Parathyroid adenoma (tissue), 2 donors: Measurements from ENCODE around the gene STRIP2.

Source experiments
- H2AFZ ChIP-seq: fragments of 300-600 bp; sonication (generic); one replicate; pipeline ENCODE4 v1.7.0; 2017; ENCODE audit warnings: antibody characterized with exemption, mild to moderate bottlenecking
- H3K27ac ChIP-seq: fragments of 300-600 bp; sonication (generic); one replicate; pipeline ENCODE4 v1.7.0; 2017
- H3K27me3 ChIP-seq: fragments of 300-600 bp; sonication (generic); one replicate; pipeline ENCODE4 v1.7.0; 2017; ENCODE audit warnings: low read length; ENCODE audit not compliant: control insufficient read depth, insufficient read depth
- H3K36me3 ChIP-seq: fragments of 300-600 bp; sonication (generic); one replicate; pipeline ENCODE4 v1.7.0; 2017; ENCODE audit warnings: low read length; ENCODE audit not compliant: control insufficient read depth, insufficient read depth
- H3K4me1 ChIP-seq: fragments of 300-600 bp; sonication (generic); one replicate; pipeline ENCODE4 v1.7.0; 2017; ENCODE audit warnings: control low read depth
- H3K4me2 ChIP-seq: fragments of 300-600 bp; sonication (generic); one replicate; pipeline ENCODE4 v1.7.0; 2017; ENCODE audit warnings: low read length
- H3K4me3 ChIP-seq: fragments of 300-600 bp; sonication (generic); one replicate; pipeline ENCODE4 v1.7.0; 2017; ENCODE audit warnings: low read depth, low read length
- H3K79me2 ChIP-seq: fragments of 300-600 bp; sonication (generic); one replicate; pipeline ENCODE4 v1.7.0; 2017; ENCODE audit warnings: control low read depth
- H3K9ac ChIP-seq: fragments of 300-600 bp; sonication (generic); one replicate; pipeline ENCODE4 v1.7.0; 2017; ENCODE audit warnings: mild to moderate bottlenecking
- H3K9me3 ChIP-seq: fragments of 300-600 bp; sonication (generic); one replicate; pipeline ENCODE4 v1.7.0; 2017; ENCODE audit warnings: low read length; ENCODE audit not compliant: control insufficient read depth
- TF ChIP-seq, protein P1 (sequence below): fragments of 300-600 bp; sonication (generic); IDR thresholded peaks from one replicate; pipeline ENCODE4 v1.7.0; 2017; ENCODE audit warnings: antibody characterized with exemption, mild to moderate bottlenecking
- donor health status: primary hyperparathyroidism.

Gene STRIP2

DNA sequence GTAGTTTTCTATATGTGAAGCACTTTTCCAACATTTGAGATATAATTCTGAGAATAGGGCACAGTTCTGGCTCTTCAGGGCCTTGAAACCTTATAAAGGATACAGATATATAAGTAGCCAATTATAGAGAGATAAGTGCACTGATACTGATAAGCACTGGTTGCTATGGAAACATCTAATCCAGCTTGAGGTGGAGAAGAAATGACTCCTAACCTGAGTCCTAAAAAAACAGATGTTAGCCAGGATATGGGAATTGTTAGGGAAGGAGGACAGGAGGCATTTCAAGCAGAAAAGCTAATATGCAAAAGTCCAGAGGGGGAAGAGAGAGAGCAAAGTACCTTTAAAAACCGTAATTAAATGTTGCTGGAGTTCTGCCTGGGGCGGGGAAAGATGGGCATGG lies 30.8 kb downstream of the STRIP2 start:
- Histone ChIP-seq H3K36me3 (no peaks in the 10 kb centered on the region), H3K27ac (no peak overlapping the region), H2AFZ (no peak overlapping the region), H3K79me2 (no peaks in the 10 kb centered on the region), H3K4me1 (no peaks in the 10 kb centered on the region), H3K4me3 (no peak overlapping the region), H3K9me3 (no peaks in the 10 kb centered on the region), H3K27me3 (no peaks in the 10 kb centered on the region), H3K4me2 (no peak overlapping the region), H3K9ac (no peak overlapping the region)
- TF ChIP-seq, protein P1, sequence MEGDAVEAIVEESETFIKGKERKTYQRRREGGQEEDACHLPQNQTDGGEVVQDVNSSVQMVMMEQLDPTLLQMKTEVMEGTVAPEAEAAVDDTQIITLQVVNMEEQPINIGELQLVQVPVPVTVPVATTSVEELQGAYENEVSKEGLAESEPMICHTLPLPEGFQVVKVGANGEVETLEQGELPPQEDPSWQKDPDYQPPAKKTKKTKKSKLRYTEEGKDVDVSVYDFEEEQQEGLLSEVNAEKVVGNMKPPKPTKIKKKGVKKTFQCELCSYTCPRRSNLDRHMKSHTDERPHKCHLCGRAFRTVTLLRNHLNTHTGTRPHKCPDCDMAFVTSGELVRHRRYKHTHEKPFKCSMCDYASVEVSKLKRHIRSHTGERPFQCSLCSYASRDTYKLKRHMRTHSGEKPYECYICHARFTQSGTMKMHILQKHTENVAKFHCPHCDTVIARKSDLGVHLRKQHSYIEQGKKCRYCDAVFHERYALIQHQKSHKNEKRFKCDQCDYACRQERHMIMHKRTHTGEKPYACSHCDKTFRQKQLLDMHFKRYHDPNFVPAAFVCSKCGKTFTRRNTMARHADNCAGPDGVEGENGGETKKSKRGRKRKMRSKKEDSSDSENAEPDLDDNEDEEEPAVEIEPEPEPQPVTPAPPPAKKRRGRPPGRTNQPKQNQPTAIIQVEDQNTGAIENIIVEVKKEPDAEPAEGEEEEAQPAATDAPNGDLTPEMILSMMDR = no peak

GRCh38 chr7:129466796-129467195 lies 32.6 kb downstream of the STRIP2 start:
- Histone ChIP-seq H3K79me2 (no peaks in the 10 kb centered on the region), H3K9me3 (no peaks in the 10 kb centered on the region), H3K27ac (no peak overlapping the region), H3K4me2 (no peak overlapping the region), H3K27me3 (no peaks in the 10 kb centered on the region), H3K4me3 (no peak overlapping the region), H3K36me3 (no peaks in the 10 kb centered on the region), H2AFZ (no peak overlapping the region), H3K9ac (no peak overlapping the region), H3K4me1 (no peaks in the 10 kb centered on the region)
- TF ChIP-seq, protein P1 = no peak

DNA sequence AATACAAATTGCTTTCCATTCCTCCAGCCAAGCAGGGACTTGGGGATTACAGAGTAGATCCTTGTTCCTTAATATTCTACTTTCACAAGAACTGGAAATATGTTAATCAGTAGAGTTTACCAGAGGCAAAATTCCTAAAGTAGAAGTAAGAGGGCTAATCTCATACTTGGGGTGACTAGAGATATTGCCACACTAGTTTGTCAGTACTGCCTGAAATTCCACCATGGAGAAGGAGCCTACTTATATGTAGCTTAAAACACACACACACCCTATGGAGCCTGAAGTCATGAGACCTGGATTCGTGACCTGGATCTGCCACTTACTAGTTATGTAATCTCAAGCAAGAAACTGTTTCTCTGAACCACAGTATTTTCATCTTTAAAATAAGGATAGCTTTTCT lies 33.9 kb downstream of the STRIP2 start:
- no peak overlapping the region for H3K27ac ChIP-seq
- no peaks in the 10 kb centered on the region for H3K27me3 ChIP-seq
- no peaks in the 10 kb centered on the region for H3K79me2 ChIP-seq
- no peak overlapping the region for H3K4me3 ChIP-seq
- H3K9me3 ChIP-seq = no peaks in the 10 kb centered on the region
- no peak overlapping the region for H2AFZ ChIP-seq
- H3K4me1 ChIP-seq = no peaks in the 10 kb centered on the region
- no peak overlapping the region for H3K9ac ChIP-seq
- H3K36me3 ChIP-seq = no peaks in the 10 kb centered on the region
- TF ChIP-seq, protein P1 = no peak
- H3K4me2 ChIP-seq = no peak overlapping the region

DNA sequence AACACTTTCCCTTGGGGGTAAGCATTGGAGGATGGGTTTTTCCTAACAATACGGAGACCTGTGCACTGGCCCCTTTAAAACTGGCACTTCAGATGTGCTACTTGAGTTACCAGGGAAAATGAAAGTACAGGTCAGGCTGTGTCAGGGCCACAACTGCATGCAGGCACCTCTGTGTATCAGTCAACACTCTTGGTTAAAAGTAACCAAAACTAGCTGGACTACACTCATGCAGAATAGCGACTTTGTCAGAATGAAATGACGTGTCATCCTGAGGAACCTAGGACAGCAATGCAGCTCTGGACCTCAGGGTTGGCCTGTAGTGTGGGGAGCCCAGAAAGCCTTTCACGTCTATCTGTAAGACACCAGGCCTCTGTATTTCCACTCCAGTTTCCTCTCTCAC lies 34.3 kb downstream of the STRIP2 start:
- no peaks in the 10 kb centered on the region for H3K36me3 ChIP-seq
- H3K4me1 ChIP-seq = no peaks in the 10 kb centered on the region
- H3K4me3 ChIP-seq = no peak overlapping the region
- no peaks in the 10 kb centered on the region for H3K79me2 ChIP-seq
- TF ChIP-seq, protein P1 = no peak
- H3K27me3 ChIP-seq = no peaks in the 10 kb centered on the region
- no peak overlapping the region for H3K9ac ChIP-seq
- no peak overlapping the region for H2AFZ ChIP-seq
- no peak overlapping the region for H3K27ac ChIP-seq
- no peaks in the 10 kb centered on the region for H3K9me3 ChIP-seq
- H3K4me2 ChIP-seq = no peak overlapping the region

GRCh38 chr7:129469930-129470329 lies 35.7 kb downstream of the STRIP2 start:
- Histone ChIP-seq H2AFZ (no peak overlapping the region), H3K4me3 (no peak overlapping the region), H3K36me3 (no peaks in the 10 kb centered on the region), H3K9me3 (no peaks in the 10 kb centered on the region), H3K27me3 (no peaks in the 10 kb centered on the region), H3K27ac (no peak overlapping the region), H3K79me2 (no peaks in the 10 kb centered on the region), H3K4me1 (no peaks in the 10 kb centered on the region), H3K4me2 (no peak overlapping the region), H3K9ac (no peak overlapping the region)
- TF ChIP-seq, protein P1 = no peak
